T-helper 2 cell treated with Interferon-gamma antibody and Interleukin-4, amounts not matched to agents 100 ng/mL and 5 ng/mL, for 36 hours (primary cell): ENCODE measurements around the gene TGFBR2. TPM values are rescaled to one million over a fixed set of nuclear protein-coding genes. Genes with fewer than 3 reads are reported as not detected.

ENCODE experiments used
- intact Hi-C: fragments of 100-400 bp; cut with micrococcal nuclease; formaldehyde crosslinking; loops from one replicate; pipeline ENCODE4 v1.15.1; 2023
- total RNA-seq: library from RNA; stranded (reverse); gene quantifications from 2 replicates; pipeline ENCODE4 v1.2.3, GENCODE V29; 2022

The TGFBR2 gene
- total RNA-seq, 1 donor from 2014 or later: 44.2 TPM

GRCh38 chr3:30632065-30632464 is 25.7 kb downstream of the TGFBR2 start:
- intact Hi-C loops: loop anchor here (5.0 kb wide), 1 partner anchor 35 kb away; no protein-coding TSS in a partner anchor

DNA sequence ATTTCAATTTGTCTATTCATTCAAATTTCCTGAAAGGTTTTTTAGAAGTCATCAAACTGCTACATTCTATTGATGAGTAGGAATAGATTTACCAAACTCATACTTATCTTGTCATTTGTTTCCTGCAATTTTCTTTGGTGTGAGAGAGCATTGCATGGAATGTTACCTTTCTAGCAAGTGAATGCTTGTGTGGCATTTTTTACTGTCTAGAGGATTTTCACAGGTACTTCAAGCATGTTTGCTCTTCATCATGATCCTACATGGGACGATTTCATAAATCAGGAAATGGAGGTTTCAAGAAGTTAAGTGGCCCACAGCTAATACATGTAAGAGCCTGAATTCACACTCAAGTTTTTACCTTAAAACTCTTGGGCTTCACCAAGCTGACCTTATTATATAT is 26.1 kb downstream of the TGFBR2 start:
- intact Hi-C loops: loop anchor here (5.0 kb wide), 1 partner anchor 35 kb away; no protein-coding TSS in a partner anchor

DNA sequence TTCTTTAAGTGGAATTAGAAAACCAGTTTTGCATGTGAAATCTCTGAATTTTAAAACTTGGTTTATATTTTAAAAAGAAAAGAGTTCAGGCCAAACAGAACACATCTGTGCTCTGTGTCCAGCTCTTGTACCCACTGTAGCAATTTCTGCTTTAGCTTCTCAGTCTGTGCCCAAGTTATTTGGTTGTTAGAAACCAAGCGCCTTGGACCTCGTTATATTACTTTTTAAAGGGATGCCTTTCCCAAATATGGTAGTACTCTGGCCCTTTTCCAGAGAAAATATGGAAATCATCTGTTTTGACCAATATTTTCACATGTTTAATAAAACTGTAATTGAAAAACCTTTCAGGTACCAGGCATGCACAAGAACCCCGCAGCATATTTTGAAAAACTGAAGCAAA is 27.3 kb downstream of the TGFBR2 start:
- intact Hi-C loops: loop anchor here (5.0 kb wide), 1 partner anchor 34 kb away; no protein-coding TSS in a partner anchor

DNA sequence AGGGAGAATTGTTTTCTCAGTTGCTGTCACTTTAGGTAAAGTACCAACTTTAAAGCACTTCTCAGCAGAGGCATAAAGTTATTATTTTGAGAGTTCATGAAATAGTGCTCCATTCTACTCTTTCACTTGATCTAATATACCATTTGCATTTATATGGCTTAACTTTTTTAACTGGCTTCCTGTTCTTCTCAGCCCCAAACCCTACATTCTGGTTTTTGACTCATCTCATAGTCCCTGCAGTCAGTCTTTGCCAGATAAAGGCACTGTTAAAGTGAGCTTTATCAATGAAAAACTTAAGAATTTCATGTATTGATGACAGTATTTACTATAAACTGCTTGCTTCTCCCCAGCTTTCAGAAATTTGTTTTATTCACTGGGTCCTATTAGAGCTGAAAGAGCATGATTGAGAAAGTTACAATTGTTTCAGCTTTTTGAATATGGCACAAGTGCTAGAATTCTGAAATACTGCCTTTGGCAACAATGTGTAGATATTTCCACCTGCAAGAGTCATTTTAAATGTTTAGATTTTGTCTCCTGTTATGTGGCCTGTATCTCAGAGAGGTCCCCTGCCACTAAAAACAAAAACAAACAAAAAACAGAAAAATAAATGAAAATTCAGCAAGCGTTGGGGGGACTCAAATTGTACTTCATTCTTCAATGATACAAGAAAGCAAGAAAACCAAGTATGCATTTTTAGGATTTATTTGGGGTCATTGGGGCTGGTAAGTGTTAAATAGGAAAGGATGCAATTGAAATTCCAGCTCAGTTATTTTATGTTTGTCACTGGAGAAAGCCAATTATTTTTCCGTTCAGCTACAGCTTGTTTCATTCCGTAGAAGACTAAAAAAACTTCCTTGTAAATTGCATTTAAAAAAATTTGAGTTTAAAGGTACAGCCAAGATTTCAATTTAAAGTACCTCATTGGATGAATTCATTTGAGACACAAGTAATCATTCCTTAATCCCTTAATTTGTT is 28.6 kb downstream of the TGFBR2 start:
- intact Hi-C loops: loop anchor here (5.0 kb wide), 1 partner anchor 32 kb away; no protein-coding TSS in a partner anchor

GRCh38 chr3:30637310-30638219 is 31.2 kb downstream of the TGFBR2 start:
- intact Hi-C loops: no loop called here

- intact Hi-C loops: no loop called here
These were observed 32.4 kb downstream of the TGFBR2 start for GRCh38 chr3:30638685-30639412.

- intact Hi-C loops: loop anchor here (1.0 kb wide), 3 partner anchors 9 to 27 kb away; no protein-coding TSS in a partner anchor
These were observed 33.5 kb downstream of the TGFBR2 start for GRCh38 chr3:30639937-30640336.

GRCh38 chr3:30640851-30641250 is 34.5 kb downstream of the TGFBR2 start:
- intact Hi-C loops: loop anchor here (1.0 kb wide), 3 partner anchors 10 to 26 kb away; no protein-coding TSS in a partner anchor

DNA sequence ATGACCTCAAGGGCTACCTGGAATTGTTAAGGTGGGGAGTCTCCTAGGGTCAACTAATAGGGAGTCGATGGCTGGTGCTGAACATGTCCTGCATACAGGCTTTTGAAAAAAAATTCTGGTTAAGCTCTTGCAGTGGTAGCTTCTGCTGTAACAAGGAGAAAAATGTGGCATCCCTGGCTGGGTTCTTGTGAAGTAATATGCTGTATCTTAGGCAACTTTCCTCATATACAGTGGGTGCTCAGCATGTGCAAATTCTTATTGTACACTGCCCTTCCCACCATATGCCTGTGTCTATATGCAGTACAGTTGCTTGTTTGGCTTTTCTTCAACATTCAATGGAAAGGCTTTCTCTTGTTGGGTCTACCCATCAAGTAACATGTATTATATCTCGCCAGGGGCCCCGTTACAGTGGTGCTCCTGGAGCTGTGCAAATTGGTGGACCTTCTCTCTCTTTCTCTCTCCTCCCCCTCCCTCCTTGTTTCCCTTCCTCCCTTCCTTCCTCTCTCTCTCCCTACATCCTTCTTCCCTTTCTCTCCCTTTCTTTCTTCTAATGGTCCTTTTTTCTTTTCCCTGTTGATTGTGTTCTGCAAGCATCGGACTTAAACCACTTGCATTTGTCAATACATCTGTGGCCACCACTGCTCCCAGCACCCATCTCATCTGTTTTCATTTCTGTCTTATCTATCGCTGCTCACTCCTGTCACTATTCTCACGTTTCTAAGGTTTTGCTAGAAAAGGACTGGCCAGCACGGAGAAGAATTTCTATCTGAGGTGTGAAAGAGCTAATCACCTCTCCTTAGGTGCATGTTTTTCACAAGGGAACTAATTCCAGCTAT is 35.2 kb downstream of the TGFBR2 start:
- intact Hi-C loops: no loop called here

DNA sequence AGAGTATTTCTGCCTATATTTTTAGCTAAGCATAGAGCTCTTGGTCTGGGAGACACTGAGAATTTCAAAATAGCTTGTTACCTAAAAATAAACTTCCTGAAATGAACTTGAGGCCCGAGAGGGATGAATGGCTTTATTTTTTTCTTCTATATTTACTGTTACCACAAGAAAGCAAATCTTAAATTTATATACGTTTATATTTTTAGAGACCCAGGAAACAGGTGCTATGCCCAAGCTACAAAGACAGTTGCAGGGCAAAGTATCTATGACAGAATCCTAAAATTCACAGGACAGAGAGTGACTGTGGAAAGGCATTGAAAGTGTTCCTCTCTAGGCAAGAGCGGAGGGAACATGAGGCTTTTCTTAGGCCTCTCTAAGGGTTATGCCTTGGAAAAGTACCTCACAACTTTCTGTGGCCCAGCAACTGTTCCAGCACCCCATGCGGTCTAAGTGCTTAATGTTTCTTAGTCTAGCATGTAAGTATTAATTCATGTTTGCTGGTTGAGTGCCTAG is 36.5 kb downstream of the TGFBR2 start:
- intact Hi-C loops: no loop called here

DNA sequence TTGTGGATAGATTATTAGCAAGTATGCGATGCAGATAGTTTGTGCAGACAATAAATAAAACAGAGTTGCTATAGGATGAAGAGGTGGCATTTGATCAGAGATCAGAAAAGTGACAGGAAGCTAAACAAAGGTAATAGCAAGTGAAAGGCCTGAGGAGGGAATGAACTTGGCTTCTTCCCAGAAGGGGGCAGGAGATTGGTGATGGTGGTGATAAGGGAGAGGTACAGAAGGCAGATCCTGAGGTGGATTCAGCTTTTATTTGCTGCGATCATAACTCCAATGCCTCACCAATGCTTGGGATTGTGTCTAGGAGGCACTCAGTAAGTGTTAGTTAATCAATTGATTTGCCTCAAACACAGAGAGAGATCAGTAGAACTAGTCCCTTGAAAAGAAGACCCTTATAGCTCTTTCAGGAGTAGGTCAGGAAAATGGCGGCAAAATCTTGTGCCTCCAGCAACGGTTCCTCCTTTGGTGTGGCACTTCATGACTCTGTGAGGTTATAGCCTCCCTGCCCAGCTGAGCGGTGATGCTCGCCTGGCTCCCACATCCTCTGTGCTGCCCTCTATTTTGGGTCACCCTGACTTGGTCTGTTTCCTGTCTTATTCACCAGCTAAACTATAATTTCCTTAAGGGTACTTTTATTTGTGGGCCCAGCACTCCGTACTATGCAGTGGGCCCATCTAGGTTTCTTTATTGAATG is 37.5 kb downstream of the TGFBR2 start:
- intact Hi-C loops: loop anchor here (1.0 kb wide), 4 partner anchors 11 to 33 kb away; no protein-coding TSS in a partner anchor

- intact Hi-C loops: loop anchor here (1.0 kb wide), 4 partner anchors 11 to 33 kb away; no protein-coding TSS in a partner anchor
These were observed 38.2 kb downstream of the TGFBR2 start for GRCh38 chr3:30644615-30645014.

GRCh38 chr3:30645077-30645476 is 38.7 kb downstream of the TGFBR2 start:
- intact Hi-C loops: no loop called here

DNA sequence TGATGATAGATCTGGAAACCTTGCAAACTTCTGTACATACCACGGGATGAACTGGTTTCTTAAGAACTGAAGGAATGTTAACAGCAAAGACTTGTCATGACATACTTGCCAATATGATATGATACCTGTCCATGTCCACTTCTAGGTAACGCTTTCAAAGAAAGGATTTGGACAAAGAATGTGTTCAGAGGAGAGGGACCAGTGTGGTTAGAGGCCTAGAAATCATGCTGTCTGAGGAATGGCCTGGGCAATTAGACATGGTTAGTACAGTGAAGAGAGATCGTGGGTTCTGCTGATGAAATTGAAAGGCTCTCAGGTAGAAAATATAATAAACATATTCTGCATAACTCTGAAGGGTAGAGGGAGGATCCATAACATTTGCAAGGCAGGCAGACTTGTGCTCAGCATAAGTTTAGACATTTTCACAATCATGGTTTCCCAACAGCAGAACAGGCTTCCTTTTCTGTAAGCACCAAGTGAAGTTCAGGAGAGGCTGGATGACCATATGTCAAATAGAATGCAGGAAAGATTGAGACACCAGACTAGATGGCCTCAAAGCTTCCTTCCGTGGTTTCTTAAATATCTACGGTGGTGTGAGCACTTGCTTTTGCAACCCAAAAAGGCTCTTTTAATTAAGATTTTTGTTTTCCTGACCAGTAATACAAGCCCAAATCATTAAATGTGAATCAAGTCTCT is 39.9 kb downstream of the TGFBR2 start:
- intact Hi-C loops: no loop called here

- intact Hi-C loops: no loop called here
These were observed 40.8 kb downstream of the TGFBR2 start for GRCh38 chr3:30646961-30647752.

DNA sequence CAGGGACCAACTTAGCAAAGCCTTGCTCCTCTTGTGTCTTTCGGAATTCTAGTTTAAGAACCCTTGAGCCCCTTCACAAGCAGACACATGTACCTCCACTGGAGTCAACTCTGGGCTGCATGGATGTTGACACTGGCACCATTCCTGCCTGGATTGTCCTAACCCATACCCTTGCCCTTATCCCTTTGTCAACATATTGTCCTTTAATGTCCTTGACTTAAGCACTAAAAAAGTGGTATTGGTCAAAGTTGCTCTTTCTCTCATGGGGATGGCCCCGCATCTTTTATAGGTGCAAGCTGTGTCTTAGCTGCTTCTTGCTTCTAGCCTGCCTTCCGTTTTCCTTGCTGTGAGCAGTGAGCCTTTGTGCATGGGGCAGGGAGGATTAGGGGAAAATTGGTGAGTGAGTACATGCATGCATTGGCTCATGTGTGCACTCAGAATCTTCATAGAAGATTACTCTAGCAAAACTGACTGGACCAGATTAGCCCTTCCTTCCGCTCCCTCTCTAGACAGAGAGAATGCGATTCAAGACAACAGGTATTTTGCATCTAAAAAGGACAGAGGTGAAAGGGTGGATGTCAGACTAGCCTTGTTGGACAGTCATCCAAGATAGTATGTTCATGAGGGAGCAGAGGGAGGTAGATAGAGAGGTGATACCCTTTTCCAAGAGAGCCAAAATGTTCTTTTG is 42.4 kb downstream of the TGFBR2 start:
- intact Hi-C loops: no loop called here
